HEK293T (cell line): ENCODE measurements around the gene CILP2.

ENCODE experiments used
- CTCF ChIA-PET: fragments of 350-600 bp; formaldehyde crosslinking; extraction: SDS; loops from one replicate; lab custom pipeline; 2021; ENCODE audit warnings: antibody characterized with exemption, inconsistent platforms; lab: Yijun Ruan, JAX
- POLR2A ChIA-PET: fragments of 350-600 bp; formaldehyde crosslinking; extraction: SDS; loops from one replicate; lab custom pipeline; 2020; ENCODE audit warnings: antibody characterized with exemption, inconsistent platforms; lab: Yijun Ruan, JAX
- DNase-seq: peaks from one replicate; pipeline ENCODE4 v3.0.0; 2012; ENCODE audit warnings: mixed read lengths; ENCODE audit errors: extremely low spot score
- ARNT ChIP-seq: fragments of 450-650 bp; IDR thresholded peaks from 2 replicates; pipeline ENCODE4 v1.6.1; 2017; ENCODE audit warnings: mild to moderate bottlenecking
- BHLHE40 ChIP-seq: fragments of 450-650 bp; IDR thresholded peaks from 2 replicates; pipeline ENCODE4 v1.6.1; 2016; ENCODE audit warnings: mild to moderate bottlenecking, moderate library complexity, borderline replicate concordance
- CTBP1 ChIP-seq: fragments of 450-650 bp; IDR thresholded peaks from 2 replicates; pipeline ENCODE4 v1.6.1; 2016; ENCODE audit warnings: borderline replicate concordance
- ELF4 ChIP-seq: fragments of 450-650 bp; IDR thresholded peaks from 2 replicates; pipeline ENCODE4 v1.6.1; 2017; ENCODE audit warnings: antibody characterized with exemption
- FOXA1 ChIP-seq: fragments of 450-650 bp; IDR thresholded peaks from 2 replicates; pipeline ENCODE4 v1.6.1; 2016; ENCODE audit warnings: mild to moderate bottlenecking
- FOXK2 ChIP-seq: fragments of 450-650 bp; IDR thresholded peaks from 2 replicates; pipeline ENCODE4 v1.6.1; 2016; ENCODE audit warnings: mild to moderate bottlenecking
- FOXM1 ChIP-seq: fragments of 450-650 bp; IDR thresholded peaks from 2 replicates; pipeline ENCODE4 v1.6.1; 2017; ENCODE audit warnings: mild to moderate bottlenecking, borderline replicate concordance
- HDGF ChIP-seq: fragments of 450-650 bp; IDR thresholded peaks from 2 replicates; pipeline ENCODE4 v1.6.1; 2017; ENCODE audit warnings: antibody characterized with exemption, borderline replicate concordance
- L3MBTL2 ChIP-seq: fragments of 450-650 bp; conservative IDR thresholded peaks from 2 replicates; pipeline ENCODE4 v1.6.1; 2016; ENCODE audit warnings: mild to moderate bottlenecking
- LEF1 ChIP-seq: fragments of 450-650 bp; IDR thresholded peaks from 2 replicates; pipeline ENCODE4 v1.6.1; 2017; ENCODE audit warnings: mild to moderate bottlenecking, borderline replicate concordance
- NFRKB ChIP-seq: fragments of 450-650 bp; IDR thresholded peaks from 2 replicates; pipeline ENCODE4 v1.6.1; 2016; ENCODE audit warnings: mild to moderate bottlenecking, moderate library complexity
- PKNOX1 ChIP-seq: fragments of 450-650 bp; IDR thresholded peaks from 2 replicates; pipeline ENCODE4 v1.6.1; 2016
- SP1 ChIP-seq: fragments of 450-650 bp; IDR thresholded peaks from 2 replicates; pipeline ENCODE4 v1.6.1; 2017
- SUZ12 ChIP-seq: fragments of 450-650 bp; IDR thresholded peaks from 2 replicates; pipeline ENCODE4 v1.6.1; 2016; ENCODE audit warnings: mild to moderate bottlenecking
- TARDBP ChIP-seq: fragments of 450-650 bp; IDR thresholded peaks from 2 replicates; pipeline ENCODE4 v1.6.1; 2016
- ZNF384 ChIP-seq: fragments of 450-650 bp; IDR thresholded peaks from 2 replicates; pipeline ENCODE4 v1.6.1; 2016

The CILP2 gene

GRCh38 chr19:19535311-19536191, 2.5 kb upstream of the CILP2 start:
- ChIA-PET POLR2A (no interaction called here), CTCF (interaction anchor here (0.7 kb wide), 1 partner anchor 15 kb away, joined by 3 read pairs; no protein-coding TSS in a partner anchor)
- no peak for DNase-seq
- no peak for TF ChIP-seq BHLHE40
- no peak for TF ChIP-seq LEF1
- no peak for TF ChIP-seq FOXK2
- TF ChIP-seq ZNF384, result no peak
- no peak for TF ChIP-seq HDGF
- TF ChIP-seq FOXM1, result no peak
- TF ChIP-seq FOXA1, result no peak
- TF ChIP-seq NFRKB, result no peak
- no peak for TF ChIP-seq SUZ12
- no peak for TF ChIP-seq PKNOX1
- TF ChIP-seq ARNT, result no peak

- ChIA-PET CTCF (no interaction called here), POLR2A (no interaction called here)
- TF ChIP-seq ZNF384, result no peak
- TF ChIP-seq SUZ12, result no peak
- no peak for TF ChIP-seq BHLHE40
- TF ChIP-seq L3MBTL2, result no peak
- TF ChIP-seq ELF4, result no peak
- no peak for TF ChIP-seq ARNT
- no peak for TF ChIP-seq CTBP1
- TF ChIP-seq NFRKB, result no peak
- TF ChIP-seq SP1, result no peak
- no peak for TF ChIP-seq FOXA1
- no peak for TF ChIP-seq HDGF
- no peak for TF ChIP-seq FOXK2
- TF ChIP-seq PKNOX1, result no peak
- TF ChIP-seq TARDBP, result no peak
- no peak for DNase-seq
Observed at GRCh38 chr19:19537075-19538048, 703 bp upstream of the CILP2 start.

GRCh38 chr19:19538785-19539166, 711 bp downstream of the CILP2 start:
- no peak for DNase-seq
- ChIA-PET CTCF (no interaction called here), POLR2A (no interaction called here)
- TF ChIP-seq CTBP1 (no peak), ELF4 (no peak), NFRKB (no peak), FOXA1 (no peak), PKNOX1 (no peak), LEF1 (no peak), HDGF (no peak), SUZ12 (no peak), SP1 (no peak), FOXM1 (no peak), BHLHE40 (no peak), ZNF384 (no peak), FOXK2 (no peak), TARDBP (no peak)

GRCh38 chr19:19539698-19540063, 1.6 kb downstream of the CILP2 start:
- TF ChIP-seq TARDBP, result no peak
- no peak for TF ChIP-seq SUZ12
- no peak for TF ChIP-seq FOXK2
- TF ChIP-seq FOXM1, result no peak
- TF ChIP-seq ELF4, result no peak
- POLR2A ChIA-PET, result interaction anchor here (0.9 kb wide), 1 partner anchor 24 kb away, joined by 3 read pairs; the partner anchor contains the start of genes NDUFA13 and TSSK6
- CTCF ChIA-PET, result no interaction called here
- no peak for DNase-seq

- TF ChIP-seq ZNF384 (no peak), HDGF (no peak), SP1 (no peak)
- DNase-seq, result peak; percentile 83
- CTCF ChIA-PET, result interaction anchor here (1.2 kb wide), 1 partner anchor 14 kb away, joined by 4 read pairs; no protein-coding TSS in a partner anchor
- POLR2A ChIA-PET, result interaction anchor here (0.9 kb wide), 1 partner anchor 24 kb away, joined by 3 read pairs; the partner anchor contains the start of genes NDUFA13 and TSSK6
Observed at GRCh38 chr19:19540064-19540714, 2.1 kb downstream of the CILP2 start.
